ENCODE results near the gene ZMYND15. TPM values are rescaled to one million over a fixed set of nuclear protein-coding genes. Genes with fewer than 3 reads are reported as not detected.

Gene ZMYND15
- total and polyA plus RNA-seq, 4 donors, result 0.47 to 2.4 (median 0.71) TPM

GRCh38 chr17:4790705-4791088 is 51.1 kb downstream of the ZMYND15 start:
- 68% methylated on average over 7 of the region's 7 CpGs for WGBS
- no peaks in the 10 kb centered on the region for H3K27me3 ChIP-seq (ENCODE audit: control insufficient read depth in 4 of 4, insufficient read depth in 4 of 4, low read length in 3 of 4)
- H3K9me3 ChIP-seq (ENCODE audit: control insufficient read depth in 4 of 4, low read length in 3 of 4), result no peaks in the 10 kb centered on the region
- no peak for DNase-seq (ENCODE audit: low spot score)
- H3K9ac ChIP-seq (ENCODE audit: low read depth in 1 of 2, low read length in 2 of 2), result peak overlapping the region in 1 of 2 donors; percentile 79
- TF ChIP-seq MAX (IDR thresholded peaks at IDR 0.05) (no peak), JUND (IDR thresholded peaks at IDR 0.05) (no peak), TAF1 (conservative IDR thresholded peaks at IDR 0.05) (no peak), RAD21 (IDR thresholded peaks at IDR 0.05) (no peak), ATF3 (IDR thresholded peaks at IDR 0.05) (no peak), HNF4G (IDR thresholded peaks at IDR 0.05) (no peak), FOXA1 (IDR thresholded peaks at IDR 0.05) (no peak), FOXA2 (IDR thresholded peaks at IDR 0.05) (no peak), REST (IDR thresholded peaks at IDR 0.05) (no peak), SP1 (IDR thresholded peaks at IDR 0.05) (no peak)
- TF ChIP-seq, protein P1, sequence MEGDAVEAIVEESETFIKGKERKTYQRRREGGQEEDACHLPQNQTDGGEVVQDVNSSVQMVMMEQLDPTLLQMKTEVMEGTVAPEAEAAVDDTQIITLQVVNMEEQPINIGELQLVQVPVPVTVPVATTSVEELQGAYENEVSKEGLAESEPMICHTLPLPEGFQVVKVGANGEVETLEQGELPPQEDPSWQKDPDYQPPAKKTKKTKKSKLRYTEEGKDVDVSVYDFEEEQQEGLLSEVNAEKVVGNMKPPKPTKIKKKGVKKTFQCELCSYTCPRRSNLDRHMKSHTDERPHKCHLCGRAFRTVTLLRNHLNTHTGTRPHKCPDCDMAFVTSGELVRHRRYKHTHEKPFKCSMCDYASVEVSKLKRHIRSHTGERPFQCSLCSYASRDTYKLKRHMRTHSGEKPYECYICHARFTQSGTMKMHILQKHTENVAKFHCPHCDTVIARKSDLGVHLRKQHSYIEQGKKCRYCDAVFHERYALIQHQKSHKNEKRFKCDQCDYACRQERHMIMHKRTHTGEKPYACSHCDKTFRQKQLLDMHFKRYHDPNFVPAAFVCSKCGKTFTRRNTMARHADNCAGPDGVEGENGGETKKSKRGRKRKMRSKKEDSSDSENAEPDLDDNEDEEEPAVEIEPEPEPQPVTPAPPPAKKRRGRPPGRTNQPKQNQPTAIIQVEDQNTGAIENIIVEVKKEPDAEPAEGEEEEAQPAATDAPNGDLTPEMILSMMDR (IDR thresholded peaks at IDR 0.05; ENCODE audit: low read depth, low read length, missing input control), result no peak
- peaks cover 3 to 37% (median 22%) of the 10 kb centered on the region in 4 donors for H3K4me1 ChIP-seq (ENCODE audit: control insufficient read depth in 4 of 4, insufficient read depth in 4 of 4, low read length in 3 of 4)
- peak overlapping the region; percentile 46 to 78 (median 71) for H3K4me3 ChIP-seq (ENCODE audit: low read depth in 1 of 3, low read length in 3 of 3)
- H3K27ac ChIP-seq (ENCODE audit: low read depth in 1 of 2, low read length in 2 of 2), result peak overlapping the region; percentile 76 to 94
- H3K36me3 ChIP-seq (ENCODE audit: control insufficient read depth in 4 of 4, insufficient read depth in 3 of 4, low read depth in 1 of 4, low read length in 3 of 4), result no peaks in the 10 kb centered on the region

DNA sequence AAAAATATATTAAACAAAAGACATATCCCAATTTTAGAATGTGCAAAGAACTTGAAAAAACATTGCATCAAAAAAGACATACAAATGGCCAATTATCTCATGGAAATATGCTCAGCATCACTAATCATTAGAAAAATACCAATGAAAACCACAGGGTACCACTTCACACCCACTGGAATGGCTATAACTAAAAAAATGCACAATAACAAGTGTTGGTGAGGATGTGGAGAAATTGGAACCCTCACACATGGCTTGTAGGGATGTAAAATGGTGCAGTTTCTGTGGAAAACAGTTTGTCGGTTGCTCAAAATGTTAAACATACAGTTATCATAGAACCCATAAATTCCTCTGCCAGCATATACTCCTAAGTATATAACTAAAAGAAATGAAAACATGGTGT is 55.5 kb downstream of the ZMYND15 start:
- H3K27ac ChIP-seq (ENCODE audit: low read depth in 1 of 2, low read length in 2 of 2), result no peak overlapping the region
- 99% methylated on average over 1 of the region's 1 CpG for WGBS
- TF ChIP-seq HNF4G (IDR thresholded peaks at IDR 0.05) (peak; percentile 1), TAF1 (conservative IDR thresholded peaks at IDR 0.05) (no peak)
- DNase-seq (ENCODE audit: low spot score), result no peak
- H3K9me3 ChIP-seq (ENCODE audit: control insufficient read depth in 4 of 4, low read length in 3 of 4), result no peaks in the 10 kb centered on the region
- no peak overlapping the region for H3K4me3 ChIP-seq (ENCODE audit: low read depth in 1 of 3, low read length in 3 of 3)
- peaks cover 4 to 20% (median 16%) of the 10 kb centered on the region in 4 donors for H3K4me1 ChIP-seq (ENCODE audit: control insufficient read depth in 4 of 4, insufficient read depth in 4 of 4, low read length in 3 of 4)
- H3K36me3 ChIP-seq (ENCODE audit: control insufficient read depth in 4 of 4, insufficient read depth in 3 of 4, low read depth in 1 of 4, low read length in 3 of 4), result peaks cover 6 to 20% (median 16%) of the 10 kb centered on the region in 4 donors
- no peaks in the 10 kb centered on the region for H3K27me3 ChIP-seq (ENCODE audit: control insufficient read depth in 4 of 4, insufficient read depth in 4 of 4, low read length in 3 of 4)
- H3K9ac ChIP-seq (ENCODE audit: low read depth in 1 of 2, low read length in 2 of 2), result no peak overlapping the region

Other genes with a start within 250 kb of the ZMYND15 start
- 1 to 10 TPM; 4.9 to 9.0 TPM for gene SPNS2, start 241.0 kb upstream of the ZMYND15 start, total RNA-seq
- 1 to 10 TPM; 4.0 to 5.6 TPM for gene SPNS2, start 241.0 kb upstream of the ZMYND15 start, polyA plus RNA-seq
- gene MYBBP1A, start 184.4 kb upstream of the ZMYND15 start, total RNA-seq, result 10 to 100 TPM; 20.5 to 23.3 TPM
- gene MYBBP1A, start 184.4 kb upstream of the ZMYND15 start, polyA plus RNA-seq, result 10 to 100 TPM; 12.2 to 19.6 TPM
- gene GGT6, start 179.3 kb upstream of the ZMYND15 start, total RNA-seq, result 1 to 10 TPM in 1 of 2 donors, under 1 TPM in 1; 0.19 to 1.1 TPM
- gene GGT6, start 179.3 kb upstream of the ZMYND15 start, polyA plus RNA-seq, result under 1 TPM; 0.43 to 0.64 TPM
- not detected for gene SMTNL2, start 155.3 kb upstream of the ZMYND15 start, total RNA-seq
- gene SMTNL2, start 155.3 kb upstream of the ZMYND15 start, polyA plus RNA-seq, result under 1 TPM; 0.13 to 0.29 TPM
- gene ALOX15, start 98.2 kb upstream of the ZMYND15 start, total RNA-seq, result 1 to 10 TPM in 1 of 2 donors, not detected in 1; 1.7 TPM
- under 1 TPM in 1 of 2 donors, not detected in 1; 0.03 TPM for gene ALOX15, start 98.2 kb upstream of the ZMYND15 start, polyA plus RNA-seq
- 10 to 100 TPM; 14.2 to 14.8 TPM for gene PELP1, start 35.7 kb upstream of the ZMYND15 start, total RNA-seq
- 10 to 100 TPM in 1 of 2 donors, 1 to 10 TPM in 1; 5.1 to 12.8 TPM for gene PELP1, start 35.7 kb upstream of the ZMYND15 start, polyA plus RNA-seq
- gene ARRB2, start 29.2 kb upstream of the ZMYND15 start, total RNA-seq, result 10 to 100 TPM; 11.8 to 14.1 TPM
- gene ARRB2, start 29.2 kb upstream of the ZMYND15 start, polyA plus RNA-seq, result 10 to 100 TPM; 13.7 to 16.5 TPM
- gene MED11, start 8.4 kb upstream of the ZMYND15 start, total RNA-seq, result 10 to 100 TPM; 11.2 to 11.5 TPM
- gene MED11, start 8.4 kb upstream of the ZMYND15 start, polyA plus RNA-seq, result 10 to 100 TPM; 15.9 to 35.6 TPM
- 10 to 100 TPM; 10.7 to 15.3 TPM for gene CXCL16, start 95 bp downstream of the ZMYND15 start, total RNA-seq
- 10 to 100 TPM; 16.9 to 41.1 TPM for gene CXCL16, start 95 bp downstream of the ZMYND15 start, polyA plus RNA-seq
- 10 to 100 TPM; 20.1 to 32.5 TPM for gene TM4SF5, start 32.1 kb downstream of the ZMYND15 start, total RNA-seq
- gene TM4SF5, start 32.1 kb downstream of the ZMYND15 start, polyA plus RNA-seq, result 100 to 1,000 TPM; 198 to 309 TPM
- 1 to 10 TPM; 1.7 to 1.8 TPM for gene VMO1, start 46.5 kb downstream of the ZMYND15 start, total RNA-seq
- gene VMO1, start 46.5 kb downstream of the ZMYND15 start, polyA plus RNA-seq, result 1 to 10 TPM; 5.9 to 9.1 TPM
- gene GLTPD2, start 49.1 kb downstream of the ZMYND15 start, total RNA-seq, result 10 to 100 TPM; 15.1 to 34.5 TPM
- 10 to 100 TPM; 16.9 to 63.2 TPM for gene GLTPD2, start 49.1 kb downstream of the ZMYND15 start, polyA plus RNA-seq
- gene PSMB6, start 56.3 kb downstream of the ZMYND15 start, total RNA-seq, result 10 to 100 TPM; 64.7 to 95.5 TPM
- 100 to 1,000 TPM; 155 to 219 TPM for gene PSMB6, start 56.3 kb downstream of the ZMYND15 start, polyA plus RNA-seq
- gene PLD2, start 67.3 kb downstream of the ZMYND15 start, total RNA-seq, result 10 to 100 TPM in 1 of 2 donors, 1 to 10 TPM in 1; 3.5 to 15.8 TPM
- gene PLD2, start 67.3 kb downstream of the ZMYND15 start, polyA plus RNA-seq, result 1 to 10 TPM; 5.6 to 6.0 TPM
- gene MINK1, start 93.5 kb downstream of the ZMYND15 start, total RNA-seq, result 10 to 100 TPM; 25.6 to 30.6 TPM
- 10 to 100 TPM in 1 of 2 donors, 1 to 10 TPM in 1; 6.9 to 16.6 TPM for gene MINK1, start 93.5 kb downstream of the ZMYND15 start, polyA plus RNA-seq
- 1 to 10 TPM; 1.1 to 2.3 TPM for gene C17orf107, start 159.7 kb downstream of the ZMYND15 start, total RNA-seq
- 1 to 10 TPM in 1 of 2 donors, under 1 TPM in 1; 0.19 to 5.9 TPM for gene C17orf107, start 159.7 kb downstream of the ZMYND15 start, polyA plus RNA-seq
- gene CHRNE, start 163.3 kb downstream of the ZMYND15 start, total RNA-seq, result under 1 TPM; 0.19 to 0.84 TPM
- gene CHRNE, start 163.3 kb downstream of the ZMYND15 start, polyA plus RNA-seq, result 1 to 10 TPM in 1 of 2 donors, under 1 TPM in 1; 0.47 to 3.1 TPM
- gene GP1BA, start 192.4 kb downstream of the ZMYND15 start, total RNA-seq, result 1 to 10 TPM in 1 of 2 donors, not detected in 1; 2.3 TPM
- under 1 TPM; 0.03 to 0.18 TPM for gene GP1BA, start 192.4 kb downstream of the ZMYND15 start, polyA plus RNA-seq
- 10 to 100 TPM; 28.5 to 40.7 TPM for gene SLC25A11, start 200.2 kb downstream of the ZMYND15 start, total RNA-seq
- 10 to 100 TPM; 51.3 to 54.1 TPM for gene SLC25A11, start 200.2 kb downstream of the ZMYND15 start, polyA plus RNA-seq
- 10 to 100 TPM; 15.9 to 23.4 TPM for gene RNF167, start 200.4 kb downstream of the ZMYND15 start, total RNA-seq
- gene RNF167, start 200.4 kb downstream of the ZMYND15 start, polyA plus RNA-seq, result 10 to 100 TPM; 25.4 to 72.6 TPM
- 100 to 1,000 TPM; 150 to 672 TPM for gene PFN1, start 208.7 kb downstream of the ZMYND15 start, total RNA-seq
- 100 to 1,000 TPM; 568 to 592 TPM for gene PFN1, start 208.7 kb downstream of the ZMYND15 start, polyA plus RNA-seq
- gene ENO3, start 211.3 kb downstream of the ZMYND15 start, total RNA-seq, result 10 to 100 TPM; 26.3 to 27.5 TPM
- gene ENO3, start 211.3 kb downstream of the ZMYND15 start, polyA plus RNA-seq, result 100 to 1,000 TPM in 1 of 2 donors, 10 to 100 TPM in 1; 34.1 to 117 TPM
- 10 to 100 TPM; 18.6 to 19.8 TPM for gene SPAG7, start 228.0 kb downstream of the ZMYND15 start, total RNA-seq
- 10 to 100 TPM; 32.1 to 66.3 TPM for gene SPAG7, start 228.0 kb downstream of the ZMYND15 start, polyA plus RNA-seq
- 1 to 10 TPM; 7.8 to 9.6 TPM for gene CAMTA2, start 247.8 kb downstream of the ZMYND15 start, total RNA-seq
- 10 to 100 TPM; 14.3 to 17.6 TPM for gene CAMTA2, start 247.8 kb downstream of the ZMYND15 start, polyA plus RNA-seq